HL-60 (cell line): ENCODE data around the gene FBXO8.

Source experiments
- POLR2AphosphoS5 ChIP-seq: IDR thresholded peaks from 2 replicates; pipeline ENCODE4 v1.6.1; 2012; ENCODE audit warnings: low read depth
- TF ChIP-seq, protein P1 (sequence below): IDR thresholded peaks from one replicate; pipeline ENCODE4 v1.5.1; 2011; ENCODE audit warnings: low read length, control low read depth, inconsistent platforms; ENCODE audit not compliant: insufficient read depth

DNA sequence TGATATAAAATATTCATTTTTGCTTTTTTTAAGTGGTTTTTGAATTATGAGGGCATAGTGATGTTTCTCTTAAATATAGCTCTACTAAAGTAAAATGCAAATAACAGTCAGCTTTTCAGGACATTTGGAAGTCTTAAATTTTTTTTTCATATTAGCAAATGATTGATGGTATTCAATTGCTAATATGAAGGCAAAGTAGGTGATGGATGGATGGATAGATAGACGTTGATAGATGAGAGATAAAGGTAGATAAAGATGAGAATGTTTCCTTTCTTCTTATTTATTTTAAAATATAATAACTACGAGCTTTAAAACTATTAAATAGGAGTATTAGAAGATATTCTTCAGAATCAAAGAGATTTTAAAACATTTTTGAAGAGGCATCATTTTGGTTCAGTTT is 83.7 kb downstream of the FBXO8 start:
- TF ChIP-seq, protein P1, sequence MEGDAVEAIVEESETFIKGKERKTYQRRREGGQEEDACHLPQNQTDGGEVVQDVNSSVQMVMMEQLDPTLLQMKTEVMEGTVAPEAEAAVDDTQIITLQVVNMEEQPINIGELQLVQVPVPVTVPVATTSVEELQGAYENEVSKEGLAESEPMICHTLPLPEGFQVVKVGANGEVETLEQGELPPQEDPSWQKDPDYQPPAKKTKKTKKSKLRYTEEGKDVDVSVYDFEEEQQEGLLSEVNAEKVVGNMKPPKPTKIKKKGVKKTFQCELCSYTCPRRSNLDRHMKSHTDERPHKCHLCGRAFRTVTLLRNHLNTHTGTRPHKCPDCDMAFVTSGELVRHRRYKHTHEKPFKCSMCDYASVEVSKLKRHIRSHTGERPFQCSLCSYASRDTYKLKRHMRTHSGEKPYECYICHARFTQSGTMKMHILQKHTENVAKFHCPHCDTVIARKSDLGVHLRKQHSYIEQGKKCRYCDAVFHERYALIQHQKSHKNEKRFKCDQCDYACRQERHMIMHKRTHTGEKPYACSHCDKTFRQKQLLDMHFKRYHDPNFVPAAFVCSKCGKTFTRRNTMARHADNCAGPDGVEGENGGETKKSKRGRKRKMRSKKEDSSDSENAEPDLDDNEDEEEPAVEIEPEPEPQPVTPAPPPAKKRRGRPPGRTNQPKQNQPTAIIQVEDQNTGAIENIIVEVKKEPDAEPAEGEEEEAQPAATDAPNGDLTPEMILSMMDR = no peak
- no peak for TF ChIP-seq POLR2AphosphoS5
